CD4-positive, alpha-beta T cell (primary cell): ENCODE results near the gene RUFY3. TPM values are rescaled to one million over a fixed set of nuclear protein-coding genes. Genes with fewer than 3 reads are reported as not detected.

Experiments
- ATAC-seq: fragments of 200-7000 bp; cut with Tn5 transposase; one replicate; pipeline ENCODE4 v1.10.0; 2022; ENCODE audit warnings: mild to moderate bottlenecking; ENCODE audit not compliant: poor library complexity
- CTCF ChIA-PET: fragments of 350-600 bp; sonication (Branson Sonifier 250); formaldehyde crosslinking; loops from one replicate; lab custom pipeline; 2021; ENCODE audit warnings: antibody characterized with exemption, inconsistent platforms; lab: Charles Lee
- POLR2A ChIA-PET: fragments of 350-600 bp; sonication (Branson Sonifier 250); formaldehyde crosslinking; loops from one replicate; lab custom pipeline; 2021; ENCODE audit warnings: antibody characterized with exemption, inconsistent platforms; lab: Charles Lee
- DNase-seq, 14 experiments: peaks; one replicate each; pipeline ENCODE4 v3.0.0-alpha.2; 2013 to 2020; ENCODE audit warnings: mixed read lengths in 2 of 14
- H3K27ac ChIP-seq, 2 donors: one replicate each; pipeline versions ENCODE4 v1.5.1 to v1.7.0; 2013; ENCODE audit warnings: low read length in 2 of 2, low read depth in 1 of 2, mild to moderate bottlenecking in 1 of 2
- H3K27me3 ChIP-seq, 2 experiments: 1 replicate in 1 of 2; 2 replicates in 1 of 2; pipeline versions ENCODE4 v1.6.1 to v1.7.0; 2013; ENCODE audit warnings: low read length in 2 of 2, control low read depth in 1 of 2, mild to moderate bottlenecking in 1 of 2, moderate library complexity in 1 of 2; ENCODE audit not compliant: insufficient read depth in 2 of 2, control insufficient read depth in 1 of 2
- H3K36me3 ChIP-seq: one replicate; pipeline ENCODE4 v1.6.1; 2013; ENCODE audit warnings: low read length, control low read depth; ENCODE audit not compliant: insufficient read depth
- H3K4me1 ChIP-seq: one replicate; pipeline ENCODE4 v1.6.1; 2013; ENCODE audit warnings: low read length, control low read depth; ENCODE audit not compliant: insufficient read depth
- H3K4me3 ChIP-seq: one replicate; pipeline ENCODE4 v1.5.1; 2013; ENCODE audit warnings: mild to moderate bottlenecking, low read length, moderate library complexity
- H3K9me3 ChIP-seq, 2 experiments: 1 replicate in 1 of 2; 2 replicates in 1 of 2; pipeline versions ENCODE4 v1.6.1 to v1.7.0; 2013; ENCODE audit warnings: low read length in 2 of 2, mild to moderate bottlenecking in 2 of 2, control low read depth in 1 of 2, moderate library complexity in 1 of 2; ENCODE audit not compliant: control insufficient read depth in 1 of 2, insufficient read depth in 1 of 2
- H3K27ac Mint-ChIP-seq: one replicate; pipeline ENCODE4 v1.8.0; 2020; ENCODE audit warnings: mixed read lengths
- H3K27me3 Mint-ChIP-seq: one replicate; pipeline ENCODE4 v1.8.0; 2021; ENCODE audit warnings: mixed read lengths
- H3K36me3 Mint-ChIP-seq: one replicate; pipeline ENCODE4 v1.8.0; 2021; ENCODE audit warnings: low read depth, mixed read lengths
- H3K4me1 Mint-ChIP-seq: one replicate; pipeline ENCODE4 v1.8.0; 2021; ENCODE audit warnings: low read depth, mixed read lengths
- H3K4me3 Mint-ChIP-seq: one replicate; pipeline ENCODE4 v1.8.0; 2020; ENCODE audit warnings: mild to moderate bottlenecking, mixed read lengths
- H3K9me3 Mint-ChIP-seq: one replicate; pipeline ENCODE4 v1.8.0; 2020; ENCODE audit warnings: mixed read lengths
- CTCF ChIP-seq: fragments of 200-600 bp; IDR thresholded peaks from one replicate; pipeline ENCODE4 v1.8.0; 2022; ENCODE audit warnings: antibody characterized with exemption, mild to moderate bottlenecking
- intact Hi-C, 2 experiments: fragments of 100-400 bp; cut with DNase I in 1 of 2; cut with micrococcal nuclease in 1 of 2; formaldehyde crosslinking; loops; one replicate each; pipeline versions ENCODE4 v1.15.1 to v1.9.0; 2023 to 2025; cut with DNase I, micrococcal nuclease
- total RNA-seq, 174 experiments: library from RNA in 2 of 174; stranded (reverse) in 2 of 174; gene quantifications; one replicate each; pipeline ENCODE4 v1.2.3 and lab custom pipeline; 2021 to 2026

The RUFY3 gene
- total RNA-seq, 2 experiments from 2014 or later: 18.0 to 18.1 TPM

GRCh38 chr4:70687821-70688794 lies 33.7 kb upstream of the RUFY3 start, which contains the start of gene UTP3:
TSS of gene UTP3 (plus strand) at chr4:70688532. CDS start at chr4:70688678, 146 bp downstream.
- Mint-ChIP-seq H3K27ac (peak within 1 kb of the TSS; percentile 99), H3K4me1 (peaks cover 45% of the 10 kb centered on the region), H3K36me3 (peaks cover 35% of the 10 kb centered on the region), H3K9me3 (no peaks in the 10 kb centered on the region), H3K4me3 (peak within 1 kb of the TSS; percentile 91), H3K27me3 (no peaks in the 10 kb centered on the region)
- no peaks in the 10 kb centered on the region for H3K27me3 ChIP-seq
- peak; percentile 87 for ATAC-seq
- peak; percentile 98 for TF ChIP-seq CTCF
- H3K4me3 ChIP-seq: peak within 1 kb of the TSS; percentile 74
- H3K4me1 ChIP-seq: peaks cover 26% of the 10 kb centered on the region
- intact Hi-C loops: loop anchor here (1.0 to 10.0 kb wide), 6 partner anchors 17 to 307 kb away; partner anchors contain the start of genes DCK (in 1 of the 2), GRSF1 (in 1 of the 2) and MOB1B (in 1 of the 2)
- peaks cover 0 to 4% of the 10 kb centered on the region in 2 experiments for H3K9me3 ChIP-seq
- peak within 1 kb of the TSS; percentile 94 to 97 for H3K27ac ChIP-seq
- DNase-seq: peak; percentile 87 to 98 (median 90)
- CTCF ChIA-PET: interaction anchor here (1.2 to 4.9 kb wide), 5 partner anchors 12 to 216 kb away, joined by 3 to 35 read pairs (median 3); no protein-coding TSS in a partner anchor
- POLR2A ChIA-PET: interaction anchor here (0.9 to 8.0 kb wide), 13 partner anchors 8 to 322 kb away, joined by 3 to 166 read pairs (median 5); partner anchors contain the start of genes DCK, GRSF1 and MOB1B
- H3K36me3 ChIP-seq: peaks cover 4% of the 10 kb centered on the region

DNA sequence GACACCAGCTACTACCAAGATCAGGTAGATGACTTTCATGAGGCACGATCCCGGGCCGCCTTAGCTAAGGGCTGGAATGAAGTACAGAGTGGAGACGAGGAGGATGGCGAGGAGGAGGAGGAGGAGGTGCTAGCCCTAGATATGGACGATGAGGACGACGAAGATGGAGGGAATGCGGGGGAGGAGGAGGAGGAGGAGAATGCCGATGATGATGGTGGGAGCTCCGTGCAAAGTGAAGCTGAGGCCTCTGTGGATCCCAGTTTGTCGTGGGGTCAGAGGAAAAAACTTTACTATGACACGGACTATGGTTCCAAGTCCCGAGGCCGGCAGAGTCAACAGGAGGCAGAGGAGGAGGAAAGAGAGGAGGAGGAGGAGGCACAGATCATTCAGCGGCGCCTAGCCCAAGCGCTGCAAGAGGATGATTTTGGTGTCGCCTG lies 33.0 kb upstream of the RUFY3 start:
- H3K27ac ChIP-seq: peak overlapping the region; percentile 94 to 97
- no peaks in the 10 kb centered on the region for H3K27me3 Mint-ChIP-seq
- peak in 5 of 14 experiments; percentile 2 to 48 (median 3) for DNase-seq

More for the DNA sequence above, 33.0 kb upstream of the RUFY3 start:
- peak overlapping the region; percentile 74 for H3K4me3 ChIP-seq
- CTCF ChIA-PET: interaction anchor here (0.7 to 4.9 kb wide), 4 partner anchors 12 to 48 kb away, joined by 3 to 35 read pairs (median 4); no protein-coding TSS in a partner anchor
- H3K9me3 ChIP-seq: peaks cover 0 to 8% of the 10 kb centered on the region in 2 experiments
- Mint-ChIP-seq H3K4me1 (peaks cover 45% of the 10 kb centered on the region), H3K4me3 (peak overlapping the region; percentile 91), H3K36me3 (peaks cover 35% of the 10 kb centered on the region), H3K9me3 (no peaks in the 10 kb centered on the region), H3K27ac (peak overlapping the region; percentile 99)
- no peak for ATAC-seq
- H3K4me1 ChIP-seq: peaks cover 26% of the 10 kb centered on the region
- POLR2A ChIA-PET: interaction anchor here (1.1 to 8.0 kb wide), 10 partner anchors 8 to 321 kb away, joined by 4 to 166 read pairs (median 6); partner anchors contain the start of genes DCK, GRSF1 and MOB1B
- H3K27me3 ChIP-seq: no peaks in the 10 kb centered on the region
- peaks cover 4% of the 10 kb centered on the region for H3K36me3 ChIP-seq
- TF ChIP-seq CTCF: no peak
- intact Hi-C loops: loop anchor here (1.0 to 10.0 kb wide), 7 partner anchors 15 to 306 kb away; partner anchors contain the start of genes DCK (in 1 of the 2), GRSF1 (in 1 of the 2) and MOB1B (in 1 of the 2)
